ENCODE results near the gene EBNA1BP2. TPM values are rescaled to one million over a fixed set of nuclear protein-coding genes. Genes with fewer than 3 reads are reported as not detected.
"Not testable (repeated sequence)": the region's sequence is repeated elsewhere in the genome, so short reads cannot be mapped to it uniquely, and the experiment has no call there.

Gene EBNA1BP2
- total and polyA plus RNA-seq, 2 of the 4 experiments (the other 2 are of a cell fraction), result 82.8 to 135 TPM

- H3K4me3 ChIP-seq (ENCODE audit: insufficient read depth, low read depth, low read length), result no peak overlapping the region
- no peak overlapping the region for H2AK5ac ChIP-seq (ENCODE audit: low read depth, low read length)
- H2BK15ac ChIP-seq (ENCODE audit: low read depth, low read length), result no peak overlapping the region
- no peak overlapping the region for H4K91ac ChIP-seq (ENCODE audit: insufficient read depth, low read depth, low read length)
- H2BK5ac ChIP-seq (ENCODE audit: low read depth, low read length, poor library complexity, severe bottlenecking), result no peak overlapping the region
- dilution Hi-C loops (cut with HindIII; ENCODE audit: low sequenced_read_pairs, unreplicated experiment) (no loop called here), in situ Hi-C loops (cut with MboI; ENCODE audit: low sequenced_read_pairs) (no loop called here), intact Hi-C loops (cut with micrococcal nuclease) (loop anchor here (5.0 kb wide), 1 partner anchor 58 kb away; no protein-coding TSS in a partner anchor)
- H4K8ac ChIP-seq (ENCODE audit: low read depth in 2 of 2, low read length in 2 of 2), result no peak overlapping the region
- H3K9ac ChIP-seq (ENCODE audit: low read depth, low read length), result no peak overlapping the region
- no peak overlapping the region for H3K56ac ChIP-seq (ENCODE audit: extremely low read depth, insufficient read depth, low read length)
- H2AK9ac ChIP-seq (replicated peaks; ENCODE audit: low read depth, low read length, poor library complexity), result no peak overlapping the region
- ChIA-PET POLR2A (ENCODE audit: unreplicated experiment) (no interaction called here), CTCF (no interaction called here)
- no peaks in the 10 kb centered on the region for H3K79me1 ChIP-seq (ENCODE audit: low read depth in 1 of 2, low read length in 2 of 2)
- no peak overlapping the region for H3K23ac ChIP-seq (ENCODE audit: low read depth, low read length)
- H3K27me3 ChIP-seq (ENCODE audit: control insufficient read depth, insufficient read depth, low read length), result peaks cover 11% of the 10 kb centered on the region
- no TSS peak for BruUV-seq (replicated peaks)
- no peak overlapping the region for H2BK120ac ChIP-seq (ENCODE audit: low read depth, low read length)
- no peak overlapping the region for H3K4ac ChIP-seq (ENCODE audit: low read depth, low read length)
- no peak overlapping the region for H2BK20ac ChIP-seq (ENCODE audit: low read depth, low read length)
- H3K14ac ChIP-seq (replicated peaks; ENCODE audit: low read depth, low read length), result no peak overlapping the region
- H3K18ac ChIP-seq (ENCODE audit: low read depth, low read length), result no peak overlapping the region
- no peak overlapping the region for H3K27ac ChIP-seq (ENCODE audit: insufficient read depth, low read length)
- no peak overlapping the region for H2AFZ ChIP-seq (replicated peaks; ENCODE audit: low read length, poor library complexity)
- no peaks in the 10 kb centered on the region for H3K36me3 ChIP-seq (ENCODE audit: control insufficient read depth, insufficient read depth, low read length)
- no peaks in the 10 kb centered on the region for H3K4me1 ChIP-seq (ENCODE audit: control insufficient read depth, insufficient read depth, low read length)
- no peaks in the 10 kb centered on the region for H3K9me1 ChIP-seq (ENCODE audit: insufficient read depth, low read length)
- H3K4me2 ChIP-seq (ENCODE audit: low read depth, low read length), result no peak overlapping the region
- TF ChIP-seq NFE2L2 (IDR thresholded peaks at IDR 0.05; ENCODE audit: low read depth, low read length) (no peak), CEBPB (IDR thresholded peaks at IDR 0.05; ENCODE audit: low read depth, low read length) (no peak), POLR2A (IDR thresholded peaks at IDR 0.05; ENCODE audit: low read depth, low read length) (no peak), CHD1 (IDR thresholded peaks at IDR 0.05; ENCODE audit: low read depth, low read length) (no peak), RFX5 (IDR thresholded peaks at IDR 0.05; ENCODE audit: low read depth, low read length) (no peak)
- no peaks in the 10 kb centered on the region for H4K20me1 ChIP-seq (ENCODE audit: insufficient read depth, low read length)
- no peaks in the 10 kb centered on the region for H3K9me3 ChIP-seq (ENCODE audit: control insufficient read depth, insufficient read depth, low read length)
- H4K5ac ChIP-seq (ENCODE audit: low read depth, low read length), result no peak overlapping the region
- no peak for ATAC-seq (ENCODE audit: low read depth)
- no peak for DNase-seq
Observed at GRCh38 chr1:43140010-43140409, 32.1 kb downstream of the EBNA1BP2 start.

- CTCF ChIA-PET; H2BK5ac ChIP-seq (ENCODE audit: low read depth, low read length, poor library complexity, severe bottlenecking); DNase-seq; H3K9me3 ChIP-seq (ENCODE audit: control insufficient read depth, insufficient read depth, low read length); H4K8ac ChIP-seq (ENCODE audit: low read depth in 2 of 2, low read length in 2 of 2); H3K18ac ChIP-seq (ENCODE audit: low read depth, low read length); H3K4ac ChIP-seq (ENCODE audit: low read depth, low read length); H3K56ac ChIP-seq (ENCODE audit: extremely low read depth, insufficient read depth, low read length); in situ Hi-C loops (cut with MboI; ENCODE audit: low sequenced_read_pairs); POLR2A ChIA-PET (ENCODE audit: unreplicated experiment); H2AK5ac ChIP-seq (ENCODE audit: low read depth, low read length); H3K23ac ChIP-seq (ENCODE audit: low read depth, low read length); dilution Hi-C loops (cut with HindIII; ENCODE audit: low sequenced_read_pairs, unreplicated experiment); H4K5ac ChIP-seq (ENCODE audit: low read depth, low read length); H3K79me1 ChIP-seq (ENCODE audit: low read depth in 1 of 2, low read length in 2 of 2); H3K4me1 ChIP-seq (ENCODE audit: control insufficient read depth, insufficient read depth, low read length); H4K20me1 ChIP-seq (ENCODE audit: insufficient read depth, low read length); H3K14ac ChIP-seq (replicated peaks; ENCODE audit: low read depth, low read length); H3K9ac ChIP-seq (ENCODE audit: low read depth, low read length); H3K9me1 ChIP-seq (ENCODE audit: insufficient read depth, low read length); H3K4me3 ChIP-seq (ENCODE audit: insufficient read depth, low read depth, low read length); H3K4me2 ChIP-seq (ENCODE audit: low read depth, low read length); H4K91ac ChIP-seq (ENCODE audit: insufficient read depth, low read depth, low read length); H2AFZ ChIP-seq (replicated peaks; ENCODE audit: low read length, poor library complexity); H2BK120ac ChIP-seq (ENCODE audit: low read depth, low read length); H3K27me3 ChIP-seq (ENCODE audit: control insufficient read depth, insufficient read depth, low read length); intact Hi-C loops (cut with micrococcal nuclease); H2AK9ac ChIP-seq (replicated peaks; ENCODE audit: low read depth, low read length, poor library complexity); H2BK20ac ChIP-seq (ENCODE audit: low read depth, low read length); H2BK15ac ChIP-seq (ENCODE audit: low read depth, low read length); H3K27ac ChIP-seq (ENCODE audit: insufficient read depth, low read length); ATAC-seq (ENCODE audit: low read depth); BruUV-seq (replicated peaks); H3K36me3 ChIP-seq (ENCODE audit: control insufficient read depth, insufficient read depth, low read length): not testable (repeated sequence)
- 48% methylated on average over 3 of the region's 8 CpGs; no CpG with 5 or more reads in 1 of the 2 experiments for WGBS, 2 experiments (ENCODE audit: extremely low coverage in 2 of 2, insufficient read length in 1 of 2)
Observed at GRCh38 chr1:43139295-43139694, 32.8 kb downstream of the EBNA1BP2 start.

All from IMR-90 (cell line).